ENCODE results near the gene PHF20. TPM values are rescaled to one million over a fixed set of nuclear protein-coding genes. Genes with fewer than 3 reads are reported as not detected.

PHF20 gene
- total and polyA plus RNA-seq, 2 of the 13 experiments (the other 11 are each of a cell fraction or from before 2014, with no cell fraction given) = 22.8 to 34.1 TPM

DNA sequence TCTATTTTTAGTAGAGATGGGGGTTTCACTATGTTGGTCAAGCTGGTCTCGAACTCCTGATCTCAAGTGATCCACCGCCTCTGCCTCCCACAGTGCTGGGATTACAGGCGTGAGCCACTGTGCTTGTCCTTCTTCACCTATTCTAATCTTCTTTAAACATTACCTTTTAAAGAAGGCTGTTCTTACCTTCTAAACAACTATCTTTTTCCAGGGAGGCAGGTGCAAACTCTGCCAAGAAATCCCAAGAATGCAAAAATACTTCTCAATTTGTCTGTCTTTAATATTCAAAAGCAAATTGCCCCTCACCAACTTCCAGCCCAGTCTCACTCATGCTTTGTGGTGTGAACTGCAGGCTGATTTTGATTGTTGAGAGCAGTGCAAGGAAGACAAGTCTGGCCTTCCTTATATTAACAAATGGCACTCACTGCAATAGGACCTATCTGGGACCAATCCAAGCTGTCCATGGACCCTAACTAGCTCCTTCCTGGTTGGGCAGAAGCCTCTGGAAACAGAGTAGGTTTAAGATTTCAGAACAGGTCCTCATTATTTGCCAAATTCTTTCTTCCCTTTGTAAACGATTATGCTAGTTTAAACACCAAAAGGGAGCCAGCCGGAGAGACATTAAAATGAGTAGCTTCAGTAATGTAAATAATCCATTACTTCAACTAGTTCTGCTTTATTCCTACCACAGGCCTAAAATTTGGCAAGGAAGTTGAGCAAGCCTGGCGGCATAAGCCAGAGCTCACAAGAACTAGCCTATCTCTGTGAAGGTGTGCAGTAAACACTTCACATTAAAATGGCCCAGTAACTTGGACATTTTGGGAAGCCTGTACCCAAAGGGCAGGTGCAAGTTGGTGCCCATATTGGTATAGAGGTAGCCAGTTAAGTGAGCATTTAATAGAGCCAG lies 180.9 kb downstream of the PHF20 start (continued):
- TF ChIP-seq ZBTB44 (CRISPR knock-in tag; IDR thresholded peaks at IDR 0.05) (no peak), MED8 (CRISPR knock-in tag; IDR thresholded peaks at IDR 0.05; ENCODE audit: insufficient replicate concordance) (no peak), KDM1A (CRISPR knock-in tag; IDR thresholded peaks at IDR 0.05) (no peak), NR0B2 (CRISPR knock-in tag; IDR thresholded peaks at IDR 0.05) (no peak), DRAP1 (CRISPR knock-in tag; IDR thresholded peaks at IDR 0.05) (peak; percentile 0; the same call in 1 of the 2 replicates), ISL2 (CRISPR knock-in tag; IDR thresholded peaks at IDR 0.05) (0 out of 2 replicates have a peak, but pooled peaks have one; percentile 20), CEBPG (CRISPR knock-in tag; IDR thresholded peaks at IDR 0.05) (peak; percentile 25; the same call in 1 of the 2 replicates), GTF2F1 (IDR thresholded peaks at IDR 0.05; ENCODE audit: low read length) (no peak), ZC3H13 (CRISPR knock-in tag; IDR thresholded peaks at IDR 0.05) (peak; percentile 80; the same call in 1 of the 2 replicates), KLF9 (CRISPR knock-in tag; IDR thresholded peaks at IDR 0.05; ENCODE audit: low read depth) (0 out of 2 replicates have a peak, but pooled peaks have one; percentile 47), ZSCAN20 (CRISPR knock-in tag; IDR thresholded peaks at IDR 0.05; ENCODE audit: borderline replicate concordance) (0 out of 2 replicates have a peak, but pooled peaks have one; percentile 13), HMGXB3 (CRISPR knock-in tag; IDR thresholded peaks at IDR 0.05; ENCODE audit: borderline replicate concordance) (peak; percentile 32)
- TF ChIP-seq, protein P1, sequence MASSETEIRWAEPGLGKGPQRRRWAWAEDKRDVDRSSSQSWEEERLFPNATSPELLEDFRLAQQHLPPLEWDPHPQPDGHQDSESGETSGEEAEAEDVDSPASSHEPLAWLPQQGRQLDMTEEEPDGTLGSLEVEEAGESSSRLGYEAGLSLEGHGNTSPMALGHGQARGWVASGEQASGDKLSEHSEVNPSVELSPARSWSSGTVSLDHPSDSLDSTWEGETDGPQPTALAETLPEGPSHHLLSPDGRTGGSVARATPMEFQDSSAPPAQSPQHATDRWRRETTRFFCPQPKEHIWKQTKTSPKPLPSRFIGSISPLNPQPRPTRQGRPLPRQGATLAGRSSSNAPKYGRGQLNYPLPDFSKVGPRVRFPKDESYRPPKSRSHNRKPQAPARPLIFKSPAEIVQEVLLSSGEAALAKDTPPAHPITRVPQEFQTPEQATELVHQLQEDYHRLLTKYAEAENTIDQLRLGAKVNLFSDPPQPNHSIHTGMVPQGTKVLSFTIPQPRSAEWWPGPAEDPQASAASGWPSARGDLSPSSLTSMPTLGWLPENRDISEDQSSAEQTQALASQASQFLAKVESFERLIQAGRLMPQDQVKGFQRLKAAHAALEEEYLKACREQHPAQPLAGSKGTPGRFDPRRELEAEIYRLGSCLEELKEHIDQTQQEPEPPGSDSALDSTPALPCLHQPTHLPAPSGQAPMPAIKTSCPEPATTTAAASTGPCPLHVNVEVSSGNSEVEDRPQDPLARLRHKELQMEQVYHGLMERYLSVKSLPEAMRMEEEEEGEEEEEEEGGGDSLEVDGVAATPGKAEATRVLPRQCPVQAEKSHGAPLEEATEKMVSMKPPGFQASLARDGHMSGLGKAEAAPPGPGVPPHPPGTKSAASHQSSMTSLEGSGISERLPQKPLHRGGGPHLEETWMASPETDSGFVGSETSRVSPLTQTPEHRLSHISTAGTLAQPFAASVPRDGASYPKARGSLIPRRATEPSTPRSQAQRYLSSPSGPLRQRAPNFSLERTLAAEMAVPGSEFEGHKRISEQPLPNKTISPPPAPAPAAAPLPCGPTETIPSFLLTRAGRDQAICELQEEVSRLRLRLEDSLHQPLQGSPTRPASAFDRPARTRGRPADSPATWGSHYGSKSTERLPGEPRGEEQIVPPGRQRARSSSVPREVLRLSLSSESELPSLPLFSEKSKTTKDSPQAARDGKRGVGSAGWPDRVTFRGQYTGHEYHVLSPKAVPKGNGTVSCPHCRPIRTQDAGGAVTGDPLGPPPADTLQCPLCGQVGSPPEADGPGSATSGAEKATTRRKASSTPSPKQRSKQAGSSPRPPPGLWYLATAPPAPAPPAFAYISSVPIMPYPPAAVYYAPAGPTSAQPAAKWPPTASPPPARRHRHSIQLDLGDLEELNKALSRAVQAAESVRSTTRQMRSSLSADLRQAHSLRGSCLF (CRISPR knock-in tag; IDR thresholded peaks at IDR 0.05; ENCODE audit: borderline replicate concordance) = 0 out of 2 replicates have a peak, but pooled peaks have one; percentile 41
